WTC11 (cell line): ENCODE data around the gene CTDSP2. TPM values are rescaled to one million over a fixed set of nuclear protein-coding genes. Genes with fewer than 3 reads are reported as not detected.

Experiments used
- ATAC-seq: fragments of 200-7000 bp; cut with Tn5 transposase; 2 replicates; pipeline ENCODE4 v1.10.0; 2021; ENCODE audit warnings: mild to moderate bottlenecking, moderate library complexity
- CTCF ChIA-PET: fragments of 300-600 bp; sonication (Branson Sonifier 250); formaldehyde crosslinking; loops from one replicate; lab custom pipeline; 2021; ENCODE audit warnings: antibody characterized with exemption; lab: Charles Lee
- POLR2A ChIA-PET: fragments of 350-600 bp; sonication (Branson Sonifier 250); formaldehyde crosslinking; loops from one replicate; lab custom pipeline; 2021; ENCODE audit warnings: antibody characterized with exemption; lab: Charles Lee
- DNase-seq: peaks from one replicate; pipeline ENCODE4 v3.0.0; 2021; ENCODE audit warnings: low spot score
- H3K27ac Mint-ChIP-seq: 2 replicates; pipeline ENCODE4 v1.8.0; 2021; ENCODE audit warnings: mixed read lengths
- H3K27me3 Mint-ChIP-seq: 2 replicates; pipeline ENCODE4 v1.8.0; 2021; ENCODE audit warnings: low read depth, mild to moderate bottlenecking, moderate library complexity, mixed read lengths
- H3K36me3 Mint-ChIP-seq: 2 replicates; pipeline ENCODE4 v1.8.0; 2021; ENCODE audit warnings: mixed read lengths
- H3K4me1 Mint-ChIP-seq: 2 replicates; pipeline ENCODE4 v1.8.0; 2022; ENCODE audit warnings: mixed read lengths
- H3K4me3 Mint-ChIP-seq: 2 replicates; pipeline ENCODE4 v1.8.0; 2021; ENCODE audit warnings: mild to moderate bottlenecking, moderate library complexity, mixed read lengths
- H3K9me3 Mint-ChIP-seq: 2 replicates; pipeline ENCODE4 v1.8.0; 2021; ENCODE audit warnings: mixed read lengths
- AFF4 ChIP-seq: sonication (generic); formaldehyde crosslinking; IDR thresholded peaks from 2 replicates; pipeline ENCODE4 v1.8.1; 2023; ENCODE audit warnings: mild to moderate bottlenecking, missing genetic modification reagents, borderline replicate concordance
- ATF2 ChIP-seq: sonication (generic); formaldehyde crosslinking; IDR thresholded peaks from 2 replicates; pipeline ENCODE4 v1.8.1; 2022; ENCODE audit warnings: low read depth, missing genetic modification reagents, borderline replicate concordance
- ESRRA ChIP-seq: sonication (generic); formaldehyde crosslinking; IDR thresholded peaks from 2 replicates; pipeline ENCODE4 v1.8.1; 2022; ENCODE audit warnings: mild to moderate bottlenecking, missing genetic modification reagents, borderline replicate concordance
- MXD4 ChIP-seq: fragments of 250-450 bp; sonication (Bioruptor Pico); IDR thresholded peaks from 2 replicates; pipeline ENCODE4 v1.8.0; 2021; ENCODE audit warnings: mild to moderate bottlenecking, moderate library complexity, borderline replicate concordance
- PREB ChIP-seq: sonication (generic); formaldehyde crosslinking; IDR thresholded peaks from 2 replicates; pipeline ENCODE4 v1.8.1; 2022; ENCODE audit warnings: mild to moderate bottlenecking, missing genetic modification reagents, moderate library complexity, borderline replicate concordance
- RORB ChIP-seq: fragments of 250-450 bp; sonication (Bioruptor Pico); IDR thresholded peaks from 2 replicates; pipeline ENCODE4 v1.9.0; 2021; ENCODE audit warnings: mild to moderate bottlenecking
- USF1 ChIP-seq: sonication (generic); formaldehyde crosslinking; IDR thresholded peaks from 2 replicates; pipeline ENCODE4 v1.8.0; 2022; ENCODE audit warnings: mild to moderate bottlenecking, missing genetic modification reagents
- ZNF121 ChIP-seq: sonication (generic); formaldehyde crosslinking; IDR thresholded peaks from 2 replicates; pipeline ENCODE4 v1.8.0; 2023; ENCODE audit warnings: missing genetic modification reagents
- ZNF263 ChIP-seq: sonication (generic); formaldehyde crosslinking; IDR thresholded peaks from 2 replicates; pipeline ENCODE4 v1.8.1; 2022; ENCODE audit warnings: low read depth, mild to moderate bottlenecking, moderate library complexity, missing genetic modification reagents
- ZNF512 ChIP-seq: sonication (generic); formaldehyde crosslinking; IDR thresholded peaks from 2 replicates; pipeline ENCODE4 v1.8.1; 2022; ENCODE audit warnings: missing genetic modification reagents, borderline replicate concordance
- total RNA-seq: library from RNA; stranded (reverse); gene quantifications from 3 replicates; pipeline ENCODE4 v1.2.3, GENCODE V29; 2021
- TF ChIP-seq, protein P1 (sequence below): sonication (generic); formaldehyde crosslinking; IDR thresholded peaks from 2 replicates; pipeline ENCODE4 v1.8.1; 2023; ENCODE audit warnings: mild to moderate bottlenecking, missing genetic modification reagents, moderate library complexity

The CTDSP2 gene
- total RNA-seq, 1 experiment from 2014 or later: 122 TPM

- H3K9me3 Mint-ChIP-seq: peaks cover 4% of the 10 kb centered on the region
- no peak for ATAC-seq
- H3K27me3 Mint-ChIP-seq: no peaks in the 10 kb centered on the region; the same call in 1 of the 2 replicates
- H3K27ac Mint-ChIP-seq: no peak overlapping the region
- H3K36me3 Mint-ChIP-seq: no peaks in the 10 kb centered on the region
- H3K4me3 Mint-ChIP-seq: no peak overlapping the region
- CTCF ChIA-PET: interaction anchor here (1.3 kb wide), 1 partner anchor 10 kb away, joined by 4 read pairs; no protein-coding TSS in a partner anchor
- TF ChIP-seq, protein P1, sequence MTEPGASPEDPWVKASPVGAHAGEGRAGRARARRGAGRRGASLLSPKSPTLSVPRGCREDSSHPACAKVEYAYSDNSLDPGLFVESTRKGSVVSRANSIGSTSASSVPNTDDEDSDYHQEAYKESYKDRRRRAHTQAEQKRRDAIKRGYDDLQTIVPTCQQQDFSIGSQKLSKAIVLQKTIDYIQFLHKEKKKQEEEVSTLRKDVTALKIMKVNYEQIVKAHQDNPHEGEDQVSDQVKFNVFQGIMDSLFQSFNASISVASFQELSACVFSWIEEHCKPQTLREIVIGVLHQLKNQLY (CRISPR knock-in tag): no peak
- TF ChIP-seq PREB (CRISPR knock-in tag): no peak
- TF ChIP-seq AFF4 (CRISPR knock-in tag): no peak
- TF ChIP-seq, all 79 proteins: peak for 0
- peaks cover 6% of the 10 kb centered on the region; the same call in 1 of the 2 replicates for H3K4me1 Mint-ChIP-seq
- DNase-seq: no peak
- POLR2A ChIA-PET: no interaction called here
Measured at GRCh38 chr12:57875753-57876547, 29.4 kb upstream of the CTDSP2 start.

DNA sequence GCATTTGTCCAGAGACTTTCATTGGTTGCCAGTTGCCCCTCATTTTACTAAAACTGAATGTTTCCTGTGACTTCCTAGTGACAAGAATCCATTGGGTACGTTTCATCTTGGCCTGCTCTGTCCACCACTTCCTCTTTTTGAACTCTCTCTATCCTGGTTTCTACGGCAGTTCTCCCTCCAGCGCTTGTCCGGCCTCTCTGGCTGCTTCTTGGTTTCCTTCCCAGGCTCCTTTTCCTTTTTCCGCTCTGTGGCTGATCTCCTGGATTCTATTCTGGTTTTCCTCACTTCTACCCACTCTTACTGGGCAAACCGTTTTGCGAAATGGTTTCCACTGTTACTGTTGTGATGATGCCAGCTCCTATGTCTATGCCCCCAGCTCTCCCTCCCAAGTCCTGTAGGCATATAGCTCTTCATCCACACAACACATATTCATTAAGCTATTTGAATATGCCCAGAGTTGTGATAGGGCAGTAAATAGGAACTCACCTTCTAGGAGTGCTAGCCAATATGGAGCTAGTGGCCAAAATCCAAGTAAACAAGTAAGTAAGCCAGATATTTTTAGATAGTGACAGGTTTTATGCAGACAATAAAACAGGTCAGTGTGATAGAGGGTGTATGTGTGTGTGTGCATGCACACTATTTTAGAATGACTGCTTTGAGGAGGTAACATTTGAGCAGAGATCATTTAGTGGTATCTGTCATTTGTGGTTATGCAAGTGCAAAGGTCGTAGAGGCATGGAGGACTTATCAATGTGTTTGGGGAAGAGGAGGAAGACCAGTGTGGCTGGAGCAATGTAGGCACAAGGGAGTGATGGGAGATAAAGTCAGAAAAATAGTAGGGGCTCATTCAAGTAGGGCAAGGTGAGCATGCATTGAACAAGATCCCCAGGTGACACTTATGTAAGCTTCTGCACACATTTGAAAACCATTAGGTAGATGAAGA is 27.9 kb upstream of the CTDSP2 start:
- no peaks in the 10 kb centered on the region for H3K36me3 Mint-ChIP-seq
- peaks cover 4% of the 10 kb centered on the region for H3K9me3 Mint-ChIP-seq
- CTCF ChIA-PET: interaction anchor here (0.9 to 1.8 kb wide), 4 partner anchors 14 to 37 kb away, joined by 3 to 9 read pairs (median 3); no protein-coding TSS in a partner anchor
- no peak overlapping the region for H3K4me3 Mint-ChIP-seq
- ATAC-seq (no peak), DNase-seq (no peak)
- peaks cover 7% of the 10 kb centered on the region for H3K4me1 Mint-ChIP-seq
- TF ChIP-seq USF1 (CRISPR knock-in tag) (no peak), MXD4 (CRISPR knock-in tag) (no peak), RORB (CRISPR knock-in tag) (no peak), ZNF121 (CRISPR knock-in tag) (no peak), ESRRA (CRISPR knock-in tag) (no peak), ZNF263 (CRISPR knock-in tag) (no peak), ATF2 (CRISPR knock-in tag) (no peak), ZNF512 (CRISPR knock-in tag) (no peak)
- TF ChIP-seq, all 79 proteins: peak for 0
- no peak overlapping the region for H3K27ac Mint-ChIP-seq
- POLR2A ChIA-PET: no interaction called here
- no peaks in the 10 kb centered on the region; the same call in 1 of the 2 replicates for H3K27me3 Mint-ChIP-seq
